ENCODE data around the gene ZSCAN18. TPM values are rescaled to one million over a fixed set of nuclear protein-coding genes. Genes with fewer than 3 reads are reported as not detected.

The ZSCAN18 gene
- total and polyA plus RNA-seq, 2 of the 13 experiments (the other 11 are each of a cell fraction or from before 2014, with no cell fraction given): not detected

GRCh38 chr19:58091251-58091995 lies 6.6 kb downstream of the ZSCAN18 start:
- no peak overlapping the region for H2AFZ ChIP-seq (ENCODE audit: low read length)
- FAIRE-seq (no peak), ATAC-seq (no peak), DNase-seq (ENCODE audit: low spot score) (no peak)
- TF ChIP-seq GMEB1 (CRISPR knock-in tag; IDR thresholded peaks at IDR 0.05; ENCODE audit: borderline replicate concordance) (no peak), ZNF138 (CRISPR knock-in tag; IDR thresholded peaks at IDR 0.05; ENCODE audit: low read depth) (no peak), ZNF709 (CRISPR knock-in tag; IDR thresholded peaks at IDR 0.05) (no peak), ZNF501 (CRISPR knock-in tag; IDR thresholded peaks at IDR 0.05) (no peak), ZMAT5 (CRISPR knock-in tag; IDR thresholded peaks at IDR 0.05; ENCODE audit: borderline replicate concordance, low read depth) (no peak), CENPT (CRISPR knock-in tag; IDR thresholded peaks at IDR 0.05; ENCODE audit: low read depth) (no peak), SRSF1 (optimal IDR thresholded peaks at IDR 0.05; ENCODE audit: low read depth, low read length) (no peak), PLRG1 (conservative IDR thresholded peaks at IDR 0.05) (no peak)
- H4K20me1 ChIP-seq (ENCODE audit: insufficient read depth, low read length): no peaks in the 10 kb centered on the region
- H3K9ac ChIP-seq (ENCODE audit: insufficient read depth, low read depth, low read length): no peak overlapping the region
- CTCF ChIA-PET (ENCODE audit: low intra/inter-chr PET ratio, low total read pairs): no interaction called here
- intact Hi-C loops (cut with micrococcal nuclease; ENCODE audit: unreplicated experiment) (no loop called here), in situ Hi-C loops (cut with HindIII; ENCODE audit: extremely low pct_ligation_motif_present, low pct_unique_long_range_greater_than_20kb) (no loop called here)
- BruUV-seq (replicated peaks): no TSS peak
- POLR2A ChIA-PET: no interaction called here
- H3K27me3 ChIP-seq (ENCODE audit: control insufficient read depth in 1 of 2, insufficient read depth in 2 of 2, low read length in 2 of 2): no peaks in the 10 kb centered on the region
- no peak overlapping the region for H3K27ac ChIP-seq (ENCODE audit: extremely low read length, insufficient read depth, low read length)
- no peak overlapping the region for H3K4me3 ChIP-seq (replicated peaks in 1 of 3; ENCODE audit: insufficient read depth in 1 of 3, low read depth in 2 of 3, low read length in 3 of 3)
- H3K4me1 ChIP-seq (ENCODE audit: insufficient read depth, low read length): no peaks in the 10 kb centered on the region
- H3K9me3 ChIP-seq (ENCODE audit: low read length): peaks cover 84% of the 10 kb centered on the region
- H3K36me3 ChIP-seq (replicated peaks in 1 of 2; ENCODE audit: control insufficient read depth in 1 of 2, insufficient read depth in 2 of 2, low read length in 2 of 2): no peaks in the 10 kb centered on the region
- no peaks in the 10 kb centered on the region for H3K79me2 ChIP-seq (ENCODE audit: insufficient read depth, low read length)
- H3K4me2 ChIP-seq (ENCODE audit: low read depth, low read length): no peak overlapping the region
- WGBS (ENCODE audit: low lambda C conversion rate): 35% methylated on average over 7 of the region's 11 CpGs
